Keratinocyte (primary cell): ENCODE results near the gene CPED1.

Experiments
- CTCF ChIP-seq, 3 experiments: IDR thresholded peaks in 1 of 3; conservative IDR thresholded peaks in 1 of 3; optimal IDR thresholded peaks in 1 of 3; 2 replicates in 2 of 3; 3 replicates in 1 of 3; pipeline versions ENCODE3 to v1.5.1; 2011; ENCODE audit warnings: low read length in 3 of 3, mild to moderate bottlenecking in 3 of 3, moderate library complexity in 2 of 3, control low read depth in 1 of 3, inconsistent platforms in 1 of 3; ENCODE audit not compliant: insufficient read depth in 2 of 3; ENCODE audit errors: extremely low read depth in 1 of 3
- EZH2 ChIP-seq: IDR thresholded peaks from one replicate; pipeline ENCODE4 v1.6.1; 2012; ENCODE audit warnings: inconsistent platforms, mild to moderate bottlenecking, low read length, moderate library complexity

- TF ChIP-seq CTCF (optimal IDR thresholded peaks at IDR 0.05 in 1 of 3, IDR thresholded peaks at IDR 0.05 in 1 of 3, conservative IDR thresholded peaks at IDR 0.05 in 1 of 3; ENCODE audit: extremely low read depth in 1 of 3, insufficient read depth in 2 of 3, low read length in 3 of 3) = no peak
- TF ChIP-seq EZH2 = no peak
These were observed 35.4 kb downstream of the CPED1 start for GRCh38 chr7:121023683-121024511.
